Panc1 (cell line): ENCODE measurements around the gene MYLK2. TPM values are rescaled to one million over a fixed set of nuclear protein-coding genes. Genes with fewer than 3 reads are reported as not detected.

Experiments used
- ATAC-seq: fragments of 200-7000 bp; cut with Tn5 transposase; 2 replicates; pipeline ENCODE4 v1.9.1; 2020; ENCODE audit warnings: mild to moderate bottlenecking, moderate library complexity
- BruUV-seq: library from RNA; stranded (reverse); fragments of 400-500 nt; replicated peaks from 2 replicates; lab custom pipeline; 2021; lab: Mats Ljungman, UMichigan
- CTCF ChIA-PET: fragments of 300-600 bp; sonication (Branson Sonifier 250); formaldehyde crosslinking; loops from one replicate; lab custom pipeline; 2022; ENCODE audit warnings: antibody characterized with exemption; lab: Charles Lee
- POLR2A ChIA-PET: fragments of 300-600 bp; sonication (Branson Sonifier 250); formaldehyde crosslinking; loops from one replicate; lab custom pipeline; 2022; ENCODE audit warnings: antibody characterized with exemption; lab: Charles Lee
- DNase-seq: peaks from one replicate; pipeline ENCODE4 v3.0.0-alpha.2; 2010; ENCODE audit warnings: low read depth, low spot score
- H3K27ac ChIP-seq: 2 replicates; pipeline ENCODE4 v1.5.1; 2011; ENCODE audit warnings: mild to moderate bottlenecking, low read length, inconsistent platforms
- H3K27me3 ChIP-seq: fragments of 200-500 bp; sonication (Bioruptor generic); 2 replicates; pipeline ENCODE4 v1.6.0; 2014; ENCODE audit warnings: low read length, inconsistent platforms; ENCODE audit not compliant: control insufficient read depth, insufficient read depth
- H3K36me3 ChIP-seq: fragments of 200-500 bp; sonication (Bioruptor generic); 2 replicates; pipeline ENCODE4 v1.5.1; 2014; ENCODE audit warnings: inconsistent platforms, mild to moderate bottlenecking, low read length, moderate library complexity; ENCODE audit not compliant: control insufficient read depth, insufficient read depth
- H3K4me1 ChIP-seq: 2 replicates; pipeline ENCODE4 v1.5.1; 2011; ENCODE audit warnings: inconsistent platforms, mild to moderate bottlenecking, low read length, moderate library complexity; ENCODE audit not compliant: control insufficient read depth, insufficient read depth
- H3K4me3 ChIP-seq, 2 experiments: 2 replicates each; pipeline ENCODE4 v1.5.1; 2011 to 2012; ENCODE audit warnings: low read depth in 2 of 2, low read length in 2 of 2, mild to moderate bottlenecking in 2 of 2, inconsistent platforms in 1 of 2, moderate library complexity in 1 of 2
- H3K9me3 ChIP-seq: fragments of 200-500 bp; sonication (Bioruptor generic); 2 replicates; pipeline ENCODE4 v1.5.1; 2014; ENCODE audit warnings: low read depth, mild to moderate bottlenecking, inconsistent platforms, low read length, moderate library complexity; ENCODE audit not compliant: control insufficient read depth, insufficient read depth
- CTCF ChIP-seq: fragments of 450-650 bp; IDR thresholded peaks from 2 replicates; pipeline ENCODE4 v1.5.1; 2017; ENCODE audit warnings: mild to moderate bottlenecking
- POLR2AphosphoS5 ChIP-seq: IDR thresholded peaks from 2 replicates; pipeline ENCODE4 v1.6.1; 2012; ENCODE audit warnings: mild to moderate bottlenecking, low read depth, low read length, moderate library complexity
- REST ChIP-seq, 2 experiments: IDR thresholded peaks; 2 replicates each; pipeline ENCODE4 v1.6.1; 2011 to 2012; ENCODE audit warnings: low read depth in 2 of 2, control low read depth in 1 of 2, low read length in 1 of 2, mild to moderate bottlenecking in 1 of 2, moderate library complexity in 1 of 2; ENCODE audit not compliant: insufficient read depth in 1 of 2
- SIN3A ChIP-seq: IDR thresholded peaks from 2 replicates; pipeline ENCODE4 v1.6.1; 2012; ENCODE audit warnings: low read depth, mild to moderate bottlenecking, low read length, moderate library complexity, borderline replicate concordance; ENCODE audit not compliant: insufficient read depth
- TCF7L2 ChIP-seq: IDR thresholded peaks from 2 replicates; pipeline ENCODE4 v1.6.1; 2011; ENCODE audit warnings: mild to moderate bottlenecking, low read depth, low read length, inconsistent platforms
- in situ Hi-C: cut with HindIII; loops from 2 replicates; pipeline ENCODE4 v1.10.0; 2016; ENCODE audit warnings: low sequenced_read_pairs, low pct_unique_long_range_greater_than_20kb
- intact Hi-C: fragments of 100-400 bp; cut with micrococcal nuclease; formaldehyde crosslinking; loops from one replicate; pipeline ENCODE4 v1.10.0; 2022; ENCODE audit not compliant: unreplicated experiment
- total RNA-seq: library from RNA; stranded (reverse); gene quantifications from one replicate; pipeline ENCODE4 v1.2.1, GENCODE V29; 2021; ENCODE audit not compliant: unreplicated experiment

MYLK2 gene
- total RNA-seq, 1 experiment from 2014 or later = 0.87 TPM

DNA sequence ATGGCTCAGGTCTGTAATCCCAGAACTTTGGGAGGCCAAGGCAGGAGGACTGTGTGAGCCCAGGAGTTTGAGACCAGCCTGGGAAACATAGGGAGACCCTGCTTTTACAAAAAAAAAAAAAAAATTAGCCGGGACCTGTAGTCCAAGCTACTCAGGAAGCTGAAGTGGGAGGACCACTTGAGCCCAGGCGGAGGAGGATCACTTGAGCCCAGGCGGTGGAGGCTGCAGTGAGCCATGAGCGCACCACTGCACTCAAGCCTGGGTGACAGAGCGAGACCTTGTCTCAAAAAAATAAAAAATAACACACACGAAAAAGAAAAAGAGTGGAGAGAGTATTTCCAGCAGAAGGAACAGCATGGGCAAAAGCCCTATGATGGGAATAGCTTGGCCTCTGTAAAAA lies 53.2 kb downstream of the MYLK2 start:
- ChIA-PET CTCF (interaction anchor here (0.6 to 0.7 kb wide), 4 partner anchors 20 to 368 kb away, joined by 3 to 8 read pairs (median 3); no protein-coding TSS in a partner anchor), POLR2A (interaction anchor here (0.7 to 1.2 kb wide), 2 partner anchors 59 to 104 kb away, joined by 3 to 5 read pairs; no protein-coding TSS in a partner anchor)
- intact Hi-C loops (no loop called here), in situ Hi-C loops (no loop called here)
- Histone ChIP-seq H3K27me3 (peaks cover 3% of the 10 kb centered on the region; the same call in 1 of the 2 replicates), H3K27ac (no peak overlapping the region), H3K9me3 (no peaks in the 10 kb centered on the region), H3K4me3 (no peak overlapping the region), H3K36me3 (no peaks in the 10 kb centered on the region), H3K4me1 (no peaks in the 10 kb centered on the region; the same call in 1 of the 2 replicates)
- no TSS peak for BruUV-seq
- ATAC-seq (no peak), DNase-seq (no peak)
- TF ChIP-seq CTCF = no peak
- no peak for TF ChIP-seq POLR2AphosphoS5
- no peak for TF ChIP-seq TCF7L2
- no peak for TF ChIP-seq SIN3A
- no peak for TF ChIP-seq REST (IDR thresholded peaks at IDR 0.05; ENCODE audit: insufficient read depth in 1 of 2, low read depth in 2 of 2, low read length in 1 of 2)

- no peak overlapping the region for H3K4me3 ChIP-seq
- no TSS peak for BruUV-seq
- peaks cover 3% of the 10 kb centered on the region; the same call in 1 of the 2 replicates for H3K27me3 ChIP-seq
- DNase-seq (no peak), ATAC-seq (no peak)
- POLR2A ChIA-PET = no interaction called here
- in situ Hi-C loops = no loop called here
- no peak overlapping the region for H3K27ac ChIP-seq
- CTCF ChIA-PET = no interaction called here
- TF ChIP-seq CTCF = no peak
- no peak for TF ChIP-seq SIN3A
- no peak for TF ChIP-seq REST (IDR thresholded peaks at IDR 0.05; ENCODE audit: insufficient read depth in 1 of 2, low read depth in 2 of 2, low read length in 1 of 2)
- no peak for TF ChIP-seq TCF7L2
- TF ChIP-seq POLR2AphosphoS5 = no peak
- H3K4me1 ChIP-seq = no peaks in the 10 kb centered on the region; the same call in 1 of the 2 replicates
- no peaks in the 10 kb centered on the region for H3K36me3 ChIP-seq
- intact Hi-C loops = no loop called here
- no peaks in the 10 kb centered on the region for H3K9me3 ChIP-seq
Measured at GRCh38 chr20:31875671-31876070, 56.5 kb downstream of the MYLK2 start.
